ENCODE data around the gene RAB11FIP5. TPM values are rescaled to one million over a fixed set of nuclear protein-coding genes. Genes with fewer than 3 reads are reported as not detected.

RAB11FIP5 gene
- total and polyA plus RNA-seq, 2 of the 4 experiments (the other 2 are of a cell fraction) = 21.5 to 34.5 TPM

DNA sequence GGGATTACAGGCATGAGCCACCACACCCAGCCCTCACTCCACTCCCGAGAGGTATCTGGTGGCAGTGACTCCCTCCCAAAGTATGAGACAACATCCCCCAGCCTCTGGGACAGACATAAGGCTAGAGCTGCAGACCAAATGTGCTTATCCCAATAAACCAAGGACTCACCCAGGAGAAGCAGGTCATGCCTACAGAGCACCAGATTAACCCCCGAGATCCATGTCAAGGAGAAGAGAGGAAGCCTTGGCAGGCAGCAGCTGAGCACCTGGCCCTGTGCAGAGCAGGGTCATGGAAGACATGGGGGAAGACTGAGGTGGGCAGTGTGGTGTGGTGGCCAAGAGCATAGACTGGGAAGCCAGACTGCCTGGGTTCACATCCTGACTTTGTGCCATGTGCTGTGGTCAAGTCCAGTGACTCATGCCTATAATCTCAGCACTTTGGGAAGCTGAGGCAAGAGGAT is 7.2 kb downstream of the RAB11FIP5 start:
- no peaks in the 10 kb centered on the region for H3K9me3 ChIP-seq (ENCODE audit: control insufficient read depth, insufficient read depth, low read length)
- no TSS peak for BruUV-seq (replicated peaks)
- peaks cover 76% of the 10 kb centered on the region for H3K9me1 ChIP-seq (ENCODE audit: insufficient read depth, low read length)
- H2AK5ac ChIP-seq (ENCODE audit: low read depth, low read length) = peak overlapping the region; percentile 21; the same call in 1 of the 2 replicates
- no peak overlapping the region for H3K56ac ChIP-seq (ENCODE audit: extremely low read depth, insufficient read depth, low read length)
- H2BK5ac ChIP-seq (ENCODE audit: low read depth, low read length, poor library complexity, severe bottlenecking) = peak overlapping the region; percentile 8
- POLR2A ChIA-PET (ENCODE audit: unreplicated experiment) = interaction anchor here (0.7 kb wide), 1 partner anchor 188 kb away, joined by 3 read pairs; no protein-coding TSS in a partner anchor
- peak overlapping the region; percentile 8; the same call in 1 of the 2 replicates for H3K4ac ChIP-seq (ENCODE audit: low read depth, low read length)
- no peak overlapping the region for H4K5ac ChIP-seq (ENCODE audit: low read depth, low read length)
- H2AFZ ChIP-seq (replicated peaks; ENCODE audit: low read length, poor library complexity) = no peak overlapping the region
- H2BK15ac ChIP-seq (ENCODE audit: low read depth, low read length) = no peak overlapping the region
- ATAC-seq (ENCODE audit: low read depth) (no peak), DNase-seq (no peak)
- H2BK20ac ChIP-seq (ENCODE audit: low read depth, low read length) = no peak overlapping the region
- peak overlapping the region; percentile 14; the same call in 1 of the 2 replicates for H3K14ac ChIP-seq (replicated peaks; ENCODE audit: low read depth, low read length)
- WGBS, 2 experiments (ENCODE audit: extremely low coverage in 2 of 2, insufficient read length in 1 of 2) = 81% methylated on average over 2 of the region's 2 CpGs; no CpG with 5 or more reads in 1 of the 2 experiments
- H2AK9ac ChIP-seq (replicated peaks; ENCODE audit: low read depth, low read length, poor library complexity) = peak overlapping the region; percentile 4
- peaks cover 2% of the 10 kb centered on the region; the same call in 1 of the 2 replicates for H3K36me3 ChIP-seq (ENCODE audit: control insufficient read depth, insufficient read depth, low read length)
- H3K9ac ChIP-seq (ENCODE audit: low read depth, low read length) = no peak overlapping the region
- H4K20me1 ChIP-seq (ENCODE audit: insufficient read depth, low read length) = peaks cover 92% of the 10 kb centered on the region
- no peak overlapping the region for H3K4me3 ChIP-seq (ENCODE audit: insufficient read depth, low read depth, low read length)
- TF ChIP-seq RFX5 (IDR thresholded peaks at IDR 0.05; ENCODE audit: low read depth, low read length) (no peak), CTCF (conservative IDR thresholded peaks at IDR 0.05; ENCODE audit: low read depth, low read length) (no peak), MXI1 (IDR thresholded peaks at IDR 0.05; ENCODE audit: borderline replicate concordance, low read depth, low read length) (no peak), FOS (IDR thresholded peaks at IDR 0.05; ENCODE audit: low read depth, low read length) (no peak), SMC3 (IDR thresholded peaks at IDR 0.05; ENCODE audit: low read depth, low read length) (no peak), USF2 (IDR thresholded peaks at IDR 0.05; ENCODE audit: low read depth, low read length) (no peak)
- peak overlapping the region; percentile 31; the same call in 1 of the 2 replicates for H3K23ac ChIP-seq (ENCODE audit: low read depth, low read length)
- no peak overlapping the region for H2BK120ac ChIP-seq (ENCODE audit: low read depth, low read length)
- dilution Hi-C loops (cut with HindIII; ENCODE audit: low sequenced_read_pairs, unreplicated experiment) (no loop called here), in situ Hi-C loops (cut with MboI; ENCODE audit: low sequenced_read_pairs) (no loop called here), intact Hi-C loops (cut with micrococcal nuclease) (no loop called here)
- CTCF ChIA-PET = no interaction called here
- H3K27me3 ChIP-seq (ENCODE audit: control insufficient read depth, insufficient read depth, low read length) = no peaks in the 10 kb centered on the region
- H3K18ac ChIP-seq (ENCODE audit: low read depth, low read length) = no peak overlapping the region
- no peak overlapping the region for H3K4me2 ChIP-seq (ENCODE audit: low read depth, low read length)
- H4K91ac ChIP-seq (ENCODE audit: insufficient read depth, low read depth, low read length) = no peak overlapping the region
- no peak overlapping the region for H4K8ac ChIP-seq (ENCODE audit: low read depth in 2 of 2, low read length in 2 of 2)
- no peak overlapping the region for H3K27ac ChIP-seq (ENCODE audit: insufficient read depth, low read length)
- peaks cover 33% of the 10 kb centered on the region for H3K4me1 ChIP-seq (ENCODE audit: control insufficient read depth, insufficient read depth, low read length)
- H3K79me1 ChIP-seq (ENCODE audit: low read depth in 1 of 2, low read length in 2 of 2) = peaks cover 15 to 96% of the 10 kb centered on the region in 2 experiments
